Esophagus squamous epithelium (tissue), 5 donors: Measurements from ENCODE around the gene GSE1. TPM values are rescaled to one million over a fixed set of nuclear protein-coding genes. Genes with fewer than 3 reads are reported as not detected.

Source experiments
- DNase-seq: peaks from one replicate; lab custom pipeline; 2025; lab: John Stamatoyannopoulos, UW
- H3K27ac ChIP-seq, 4 donors: fragments of 200-600 bp; sonication (generic); one replicate each; pipeline ENCODE4 v1.5.1; 2016 to 2019; ENCODE audit warnings: mild to moderate bottlenecking in 1 of 4
- H3K27me3 ChIP-seq, 4 donors: fragments of 200-600 bp; sonication (generic); 1 replicate in 3 of 4; 2 replicates in 1 of 4; pipeline versions ENCODE4 v1.5.1 to v1.6.0; 2017 to 2021; ENCODE audit warnings: antibody characterized with exemption in 1 of 4
- H3K36me3 ChIP-seq, 3 donors: fragments of 200-600 bp; sonication (generic); one replicate each; pipeline ENCODE4 v1.5.1; 2016 to 2019
- H3K4me1 ChIP-seq, 3 donors: fragments of 200-600 bp; sonication (generic); one replicate each; pipeline ENCODE4 v1.5.1; 2017 to 2019
- H3K4me3 ChIP-seq, 4 donors: fragments of 200-600 bp; sonication (generic); 1 replicate in 3 of 4; 2 replicates in 1 of 4; pipeline ENCODE4 v1.5.1; 2016 to 2019; ENCODE audit warnings: mild to moderate bottlenecking in 2 of 4, moderate library complexity in 1 of 4
- H3K9me3 ChIP-seq, 3 donors: fragments of 200-600 bp; sonication (generic); one replicate each; pipeline ENCODE4 v1.5.1; 2016 to 2019
- CTCF ChIP-seq, 6 experiments: fragments of 450-650 bp in 4 of 6; fragments of 200-600 bp in 2 of 6; sonication (generic) in 2 of 6; IDR thresholded peaks; one replicate each; pipeline ENCODE4 v1.5.1; 2016 to 2019; ENCODE audit warnings: antibody characterized with exemption in 6 of 6, mild to moderate bottlenecking in 4 of 6, moderate library complexity in 4 of 6
- POLR2A ChIP-seq, 4 donors: fragments of 450-650 bp; IDR thresholded peaks; one replicate each; pipeline ENCODE4 v1.6.1; 2017; ENCODE audit warnings: antibody characterized with exemption in 4 of 4, mild to moderate bottlenecking in 4 of 4, moderate library complexity in 3 of 4
- WGBS, 2 donors: methylation state at CpG; one replicate each; pipeline ENCODE4 v1.1.5; 2018; 5-methylcytosine and 5-hydroxymethylcytosine counted together
- intact Hi-C: fragments of 100-400 bp; cut with DNase I; formaldehyde crosslinking; loops from one replicate; pipeline ENCODE4 v1.15.0; 2022
- total RNA-seq, 4 donors: library from RNA; depleted of rRNA; stranded (reverse); fragments of >200 nt; gene quantifications; one replicate each; pipeline ENCODE4 v1.1.0, GENCODE V29; 2016
- donor health status: DM: yes; HTN: yes; CAD: no.

Gene GSE1
- total RNA-seq, 4 donors from 2014 or later = 24.6 to 33.6 (median 28.9) TPM

GRCh38 chr16:85587762-85588556 is 25.2 kb upstream of the GSE1 start:
- 84 to 94% methylated on average over 3 to 21 of the region's 26 CpGs for WGBS, 2 donors
- Histone ChIP-seq H3K27ac (no peak overlapping the region), H3K9me3 (no peaks in the 10 kb centered on the region), H3K36me3 (no peaks in the 10 kb centered on the region), H3K4me3 (no peak overlapping the region), H3K27me3 (no peaks in the 10 kb centered on the region), H3K4me1 (peaks cover 0 to 26% (median 6%) of the 10 kb centered on the region in 3 donors)
- intact Hi-C loops = no loop called here
- TF ChIP-seq POLR2A (IDR thresholded peaks at IDR 0.05) = no peak
- TF ChIP-seq CTCF (IDR thresholded peaks at IDR 0.05) = no peak
- DNase-seq = no peak

GRCh38 chr16:85588562-85589503 is 24.3 kb upstream of the GSE1 start:
- no peaks in the 10 kb centered on the region for H3K9me3 ChIP-seq
- H3K27ac ChIP-seq = no peak overlapping the region
- H3K27me3 ChIP-seq = no peaks in the 10 kb centered on the region
- H3K4me3 ChIP-seq = no peak overlapping the region
- no peak for TF ChIP-seq CTCF (IDR thresholded peaks at IDR 0.05)
- no peak for TF ChIP-seq POLR2A (IDR thresholded peaks at IDR 0.05)
- no peaks in the 10 kb centered on the region for H3K36me3 ChIP-seq
- intact Hi-C loops = no loop called here
- DNase-seq = no peak
- WGBS, 2 donors = 70 to 91% methylated on average over 11 to 13 of the region's 27 CpGs
- H3K4me1 ChIP-seq = peaks cover 0 to 26% (median 6%) of the 10 kb centered on the region in 3 donors

GRCh38 chr16:85589688-85590505 is 23.2 kb upstream of the GSE1 start:
- WGBS, 2 donors = 97% methylated on average over 20 of the region's 20 CpGs
- intact Hi-C loops = no loop called here
- no peaks in the 10 kb centered on the region for H3K27me3 ChIP-seq
- H3K27ac ChIP-seq = no peak overlapping the region
- no peaks in the 10 kb centered on the region for H3K9me3 ChIP-seq
- TF ChIP-seq CTCF (IDR thresholded peaks at IDR 0.05) (no peak), POLR2A (IDR thresholded peaks at IDR 0.05) (no peak)
- no peak overlapping the region for H3K4me3 ChIP-seq
- H3K36me3 ChIP-seq = no peaks in the 10 kb centered on the region
- DNase-seq = no peak
- H3K4me1 ChIP-seq = peaks cover 0 to 29% (median 6%) of the 10 kb centered on the region in 3 donors

- no peak overlapping the region for H3K4me3 ChIP-seq
- no peak overlapping the region for H3K27ac ChIP-seq
- peaks cover 0 to 29% (median 6%) of the 10 kb centered on the region in 3 donors for H3K4me1 ChIP-seq
- H3K36me3 ChIP-seq = no peaks in the 10 kb centered on the region
- DNase-seq = no peak
- no peaks in the 10 kb centered on the region for H3K27me3 ChIP-seq
- TF ChIP-seq CTCF (IDR thresholded peaks at IDR 0.05) (no peak), POLR2A (IDR thresholded peaks at IDR 0.05) (no peak)
- H3K9me3 ChIP-seq = no peaks in the 10 kb centered on the region
- intact Hi-C loops = no loop called here
- 93% methylated on average over 11 to 12 of the region's 12 CpGs for WGBS, 2 donors
These were observed 22.7 kb upstream of the GSE1 start for GRCh38 chr16:85590506-85590832.
